SK-N-SH (cell line): ENCODE results near the gene FHL2. TPM values are rescaled to one million over a fixed set of nuclear protein-coding genes. Genes with fewer than 3 reads are reported as not detected.
A peak's percentile ranks its signal among the peaks of the same experiment; 100 is the strongest.

Source experiments
- CTCF ChIA-PET: fragments of 300-600, 350-600 bp; formaldehyde crosslinking; extraction: SDS; loops from one replicate; lab custom pipeline; 2021; lab: Yijun Ruan, JAX
- POLR2A ChIA-PET: fragments of 350-600 bp; sonication (Branson Sonifier 250); formaldehyde crosslinking; extraction: SDS; loops from one replicate; lab custom pipeline; 2020; ENCODE audit warnings: antibody characterized with exemption, inconsistent platforms; lab: Yijun Ruan, JAX
- DNase-seq: peaks from one replicate; pipeline ENCODE4 v3.0.0; 2012
- H2AFZ ChIP-seq: fragments of 200-600 bp; sonication (generic); 2 replicates; pipeline ENCODE4 v1.8.1; 2016; ENCODE audit warnings: antibody characterized with exemption, mild to moderate bottlenecking, low read depth
- H3F3A ChIP-seq: fragments of 200-600 bp; sonication (generic); replicated peaks from 2 replicates; pipeline ENCODE3; 2016; ENCODE audit warnings: antibody characterized with exemption, mild to moderate bottlenecking; ENCODE audit not compliant: insufficient read depth
- H3K27ac ChIP-seq, 2 experiments: fragments of 200-500 bp in 1 of 2; fragments of 200-600 bp in 1 of 2; sonication (Bioruptor generic) in 1 of 2; sonication (generic), shearing (Covaris generic) in 1 of 2; 2 replicates each; pipeline versions ENCODE4 v1.5.1 to v1.6.1; 2014 to 2016; ENCODE audit warnings: low read depth in 2 of 2, inconsistent platforms in 1 of 2, low read length in 1 of 2, mild to moderate bottlenecking in 1 of 2, mixed read lengths in 1 of 2
- H3K27me3 ChIP-seq: fragments of 200-600 bp; sonication (generic), shearing (Covaris generic); 2 replicates; pipeline ENCODE4 v1.6.1; 2016; ENCODE audit warnings: mixed run types; ENCODE audit not compliant: insufficient read depth
- H3K36me3 ChIP-seq, 2 experiments: fragments of 200-500 bp in 1 of 2; fragments of 200-600 bp in 1 of 2; sonication (Bioruptor generic) in 1 of 2; sonication (generic) in 1 of 2; replicated peaks in 1 of 2; 2 replicates each; pipeline versions ENCODE3 to v1.5.1; 2014 to 2016; ENCODE audit warnings: low read length in 1 of 2, mild to moderate bottlenecking in 1 of 2; ENCODE audit not compliant: insufficient read depth in 2 of 2, control insufficient read depth in 1 of 2
- H3K4me1 ChIP-seq, 2 experiments: fragments of 200-500 bp in 1 of 2; fragments of 200-600 bp in 1 of 2; sonication (Bioruptor generic) in 1 of 2; sonication (generic), shearing (Covaris generic) in 1 of 2; 2 replicates each; pipeline versions ENCODE4 v1.5.1 to v1.6.1; 2014 to 2016; ENCODE audit warnings: low read depth in 1 of 2, low read length in 1 of 2, mixed run types in 1 of 2; ENCODE audit not compliant: insufficient read depth in 2 of 2, control insufficient read depth in 1 of 2
- H3K4me2 ChIP-seq: fragments of 200-600 bp; sonication (generic), shearing (Covaris generic); 2 replicates; pipeline ENCODE4 v1.6.1; 2017; ENCODE audit warnings: mixed run types
- H3K4me3 ChIP-seq, 2 experiments: fragments of 200-500 bp in 1 of 2; fragments of 200-600 bp in 1 of 2; sonication (Bioruptor generic) in 1 of 2; sonication (generic), shearing (Covaris generic) in 1 of 2; 2 replicates each; pipeline versions ENCODE4 v1.5.1 to v1.8.1; 2014 to 2016; ENCODE audit warnings: low read depth in 2 of 2, inconsistent platforms in 1 of 2, low read length in 1 of 2, mild to moderate bottlenecking in 1 of 2, mixed read lengths in 1 of 2, moderate library complexity in 1 of 2
- H3K79me2 ChIP-seq: fragments of 200-600 bp; sonication (generic); 2 replicates; pipeline ENCODE4 v1.8.1; 2017; ENCODE audit warnings: mild to moderate bottlenecking; ENCODE audit not compliant: insufficient read depth
- H3K9ac ChIP-seq: fragments of 200-600 bp; sonication (generic); 2 replicates; pipeline ENCODE4 v1.6.1; 2017; ENCODE audit warnings: mixed run types
- H3K9me2 ChIP-seq: fragments of 200-600 bp; sonication (generic); 2 replicates; pipeline ENCODE4 v1.6.1; 2017; ENCODE audit warnings: mixed run types
- H3K9me3 ChIP-seq: fragments of 200-600 bp; sonication (generic); 2 replicates; pipeline ENCODE4 v1.6.1; 2017; ENCODE audit warnings: mixed run types, mild to moderate bottlenecking, moderate library complexity
- H4K20me1 ChIP-seq: fragments of 200-600 bp; sonication (generic); 2 replicates; pipeline ENCODE4 v1.6.1; 2017; ENCODE audit warnings: mild to moderate bottlenecking, mixed run types; ENCODE audit not compliant: insufficient read depth
- CHD2 ChIP-seq: fragments of 150-350 bp; IDR thresholded peaks from 2 replicates; pipeline ENCODE4 v1.6.1; 2018; ENCODE audit warnings: low read length; ENCODE audit not compliant: partially characterized antibody
- ELF1 ChIP-seq: IDR thresholded peaks from 2 replicates; pipeline ENCODE4 v1.4.0; 2012
- EP300 ChIP-seq, 2 experiments: IDR thresholded peaks; 2 replicates each; pipeline versions ENCODE4 v1.4.0 to v1.6.1; 2012; ENCODE audit warnings: borderline replicate concordance in 1 of 2, low read depth in 1 of 2, low read length in 1 of 2
- FOSL2 ChIP-seq: IDR thresholded peaks from 2 replicates; pipeline ENCODE4 v1.4.0; 2012; ENCODE audit warnings: low read depth, mild to moderate bottlenecking, moderate library complexity, borderline replicate concordance
- FOXJ3 ChIP-seq: sonication (generic); formaldehyde crosslinking; IDR thresholded peaks from 2 replicates; pipeline ENCODE4 v1.5.1; 2020; ENCODE audit warnings: mild to moderate bottlenecking, missing genetic modification reagents
- GABPA ChIP-seq: IDR thresholded peaks from 2 replicates; pipeline ENCODE4 v1.4.0; 2012; ENCODE audit warnings: low read depth, mild to moderate bottlenecking
- GATA2 ChIP-seq: sonication (generic); formaldehyde crosslinking; IDR thresholded peaks from 2 replicates; pipeline ENCODE4 v1.5.0; 2020; ENCODE audit warnings: mild to moderate bottlenecking, missing genetic modification reagents
- MAX ChIP-seq: IDR thresholded peaks from 2 replicates; pipeline ENCODE4 v1.4.0; 2012; ENCODE audit warnings: low read depth
- MEF2A ChIP-seq: IDR thresholded peaks from 2 replicates; pipeline ENCODE4 v1.4.0; 2012; ENCODE audit warnings: low read depth, borderline replicate concordance
- NFIC ChIP-seq: IDR thresholded peaks from 2 replicates; pipeline ENCODE4 v1.4.0; 2012; ENCODE audit warnings: borderline replicate concordance
- NRF1 ChIP-seq: IDR thresholded peaks from 2 replicates; pipeline ENCODE4 v1.6.1; 2012; ENCODE audit warnings: low read depth, mild to moderate bottlenecking, low read length
- RAD21 ChIP-seq: IDR thresholded peaks from 2 replicates; pipeline ENCODE4 v1.6.1; 2012; ENCODE audit warnings: mild to moderate bottlenecking, low read length
- RCOR1 ChIP-seq: fragments of 150-350 bp; IDR thresholded peaks from 2 replicates; pipeline ENCODE4 v1.6.1; 2017; ENCODE audit warnings: antibody characterized with exemption, low read length
- RFX5 ChIP-seq: IDR thresholded peaks from 2 replicates; pipeline ENCODE4 v1.6.1; 2012; ENCODE audit warnings: mild to moderate bottlenecking, improper control_type of control experiment, low read length
- TCF12 ChIP-seq: IDR thresholded peaks from 2 replicates; pipeline ENCODE4 v1.4.0; 2012
- YY1 ChIP-seq: IDR thresholded peaks from 2 replicates; pipeline ENCODE4 v1.4.0; 2012; ENCODE audit warnings: low read depth, mild to moderate bottlenecking
- WGBS: methylation state at CpG from one replicate; pipeline ENCODE4 v1.1.6; 2017; ENCODE audit warnings: low lambda C conversion rate; 5-methylcytosine and 5-hydroxymethylcytosine counted together
- polyA plus RNA-seq, 3 experiments: library from polyadenylated mRNA; depleted of rRNA; stranded (reverse); fragments of >200 nt; gene quantifications; 2 replicates each; pipeline ENCODE4 v1.2.3, GENCODE V29; 2012
- TF ChIP-seq, protein P1 (sequence below): IDR thresholded peaks from 2 replicates; pipeline ENCODE4; 2012
- TF ChIP-seq, protein P2 (sequence below): IDR thresholded peaks from 2 replicates; pipeline ENCODE4 v1.4.0; 2012; ENCODE audit warnings: low read depth, borderline replicate concordance
- TF ChIP-seq, protein P3 (sequence below): IDR thresholded peaks from 2 replicates; pipeline ENCODE4 v1.4.0; 2012; ENCODE audit warnings: low read depth, borderline replicate concordance
- TF ChIP-seq, protein P4 (sequence below): fragments of 150-350 bp; IDR thresholded peaks from 2 replicates; pipeline ENCODE4 v1.6.1; 2016; ENCODE audit warnings: mild to moderate bottlenecking, low read depth, low read length

FHL2 gene
- polyA plus RNA-seq, 1 of the 3 experiments (the other 2 are of a cell fraction), result 31.7 TPM

GRCh38 chr2:105407946-105408743 lies 9.3 kb upstream of the FHL2 start:
- Histone ChIP-seq H3K9ac (no peak overlapping the region), H3K9me3 (no peaks in the 10 kb centered on the region), H3K4me3 (no peak overlapping the region), H3F3A (peaks cover 35% of the 10 kb centered on the region), H4K20me1 (no peaks in the 10 kb centered on the region), H3K79me2 (no peaks in the 10 kb centered on the region), H3K27me3 (no peaks in the 10 kb centered on the region), H3K9me2 (no peaks in the 10 kb centered on the region), H3K36me3 (no peaks in the 10 kb centered on the region), H2AFZ (no peak overlapping the region), H3K27ac (no peak overlapping the region), H3K4me2 (no peak overlapping the region), H3K4me1 (peaks cover 4 to 26% of the 10 kb centered on the region in 2 experiments; a peak in 3 of 4 replicates)
- POLR2A ChIA-PET, result no interaction called here
- 89% methylated on average over 7 of the region's 7 CpGs for WGBS
- CTCF ChIA-PET, result interaction anchor here (0.8 to 1.7 kb wide), 4 partner anchors 9 to 113 kb away, joined by 3 to 5 read pairs (median 4); partner anchors contain the start of gene FHL2
- DNase-seq, result no peak
- no peak for TF ChIP-seq RFX5
- TF ChIP-seq RAD21, result no peak
- TF ChIP-seq EP300 (IDR thresholded peaks at IDR 0.05; ENCODE audit: borderline replicate concordance in 1 of 2, low read depth in 1 of 2, low read length in 1 of 2), result no peak
- TF ChIP-seq, protein P1, sequence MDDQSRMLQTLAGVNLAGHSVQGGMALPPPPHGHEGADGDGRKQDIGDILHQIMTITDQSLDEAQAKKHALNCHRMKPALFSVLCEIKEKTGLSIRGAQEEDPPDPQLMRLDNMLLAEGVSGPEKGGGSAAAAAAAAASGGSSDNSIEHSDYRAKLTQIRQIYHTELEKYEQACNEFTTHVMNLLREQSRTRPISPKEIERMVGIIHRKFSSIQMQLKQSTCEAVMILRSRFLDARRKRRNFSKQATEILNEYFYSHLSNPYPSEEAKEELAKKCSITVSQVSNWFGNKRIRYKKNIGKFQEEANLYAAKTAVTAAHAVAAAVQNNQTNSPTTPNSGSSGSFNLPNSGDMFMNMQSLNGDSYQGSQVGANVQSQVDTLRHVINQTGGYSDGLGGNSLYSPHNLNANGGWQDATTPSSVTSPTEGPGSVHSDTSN, result no peak
- no peak for TF ChIP-seq GATA2 (CRISPR knock-in tag)
- TF ChIP-seq, protein P2, sequence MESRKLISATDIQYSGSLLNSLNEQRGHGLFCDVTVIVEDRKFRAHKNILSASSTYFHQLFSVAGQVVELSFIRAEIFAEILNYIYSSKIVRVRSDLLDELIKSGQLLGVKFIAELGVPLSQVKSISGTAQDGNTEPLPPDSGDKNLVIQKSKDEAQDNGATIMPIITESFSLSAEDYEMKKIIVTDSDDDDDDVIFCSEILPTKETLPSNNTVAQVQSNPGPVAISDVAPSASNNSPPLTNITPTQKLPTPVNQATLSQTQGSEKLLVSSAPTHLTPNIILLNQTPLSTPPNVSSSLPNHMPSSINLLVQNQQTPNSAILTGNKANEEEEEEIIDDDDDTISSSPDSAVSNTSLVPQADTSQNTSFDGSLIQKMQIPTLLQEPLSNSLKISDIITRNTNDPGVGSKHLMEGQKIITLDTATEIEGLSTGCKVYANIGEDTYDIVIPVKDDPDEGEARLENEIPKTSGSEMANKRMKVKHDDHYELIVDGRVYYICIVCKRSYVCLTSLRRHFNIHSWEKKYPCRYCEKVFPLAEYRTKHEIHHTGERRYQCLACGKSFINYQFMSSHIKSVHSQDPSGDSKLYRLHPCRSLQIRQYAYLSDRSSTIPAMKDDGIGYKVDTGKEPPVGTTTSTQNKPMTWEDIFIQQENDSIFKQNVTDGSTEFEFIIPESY, result no peak
- TF ChIP-seq, protein P3, sequence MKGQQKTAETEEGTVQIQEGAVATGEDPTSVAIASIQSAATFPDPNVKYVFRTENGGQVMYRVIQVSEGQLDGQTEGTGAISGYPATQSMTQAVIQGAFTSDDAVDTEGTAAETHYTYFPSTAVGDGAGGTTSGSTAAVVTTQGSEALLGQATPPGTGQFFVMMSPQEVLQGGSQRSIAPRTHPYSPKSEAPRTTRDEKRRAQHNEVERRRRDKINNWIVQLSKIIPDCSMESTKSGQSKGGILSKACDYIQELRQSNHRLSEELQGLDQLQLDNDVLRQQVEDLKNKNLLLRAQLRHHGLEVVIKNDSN, result no peak

GRCh38 chr2:105406221-105406620 lies 7.4 kb upstream of the FHL2 start:
- ChIA-PET POLR2A (no interaction called here), CTCF (interaction anchor here (0.6 to 1.0 kb wide), 2 partner anchors 8 to 32 kb away, joined by 3 to 4 read pairs; no protein-coding TSS in a partner anchor)
- Histone ChIP-seq H3K27me3 (no peaks in the 10 kb centered on the region), H2AFZ (no peak overlapping the region), H3K9me2 (no peaks in the 10 kb centered on the region), H4K20me1 (no peaks in the 10 kb centered on the region), H3K27ac (peak overlapping the region in 1 of 2 experiments; percentile 73; a peak in 2 of 4 replicates), H3K9ac (peak overlapping the region; percentile 29; the same call in 1 of the 2 replicates), H3F3A (peaks cover 34% of the 10 kb centered on the region), H3K4me3 (no peak overlapping the region), H3K4me1 (peaks cover 4 to 26% of the 10 kb centered on the region in 2 experiments; a peak in 3 of 4 replicates), H3K9me3 (no peaks in the 10 kb centered on the region), H3K4me2 (0 out of 2 replicates have a peak overlapping the region, but pooled peaks have one; percentile 1), H3K36me3 (no peaks in the 10 kb centered on the region), H3K79me2 (no peaks in the 10 kb centered on the region)
- TF ChIP-seq NFIC (peak; percentile 22; the same call in 1 of the 2 replicates), EP300 (IDR thresholded peaks at IDR 0.05; ENCODE audit: borderline replicate concordance in 1 of 2, low read depth in 1 of 2, low read length in 1 of 2) (peak; percentile 15 to 78; a peak in 1 of 4 replicates), FOSL2 (peak; percentile 66; the same call in 1 of the 2 replicates), MAX (peak; percentile 87), YY1 (peak; percentile 69; the same call in 1 of the 2 replicates), FOXJ3 (CRISPR knock-in tag) (no peak), NRF1 (no peak), GATA2 (CRISPR knock-in tag) (peak; percentile 61), TCF12 (peak; percentile 45), RCOR1 (peak; percentile 82), CHD2 (peak; percentile 15), GABPA (no peak), ELF1 (no peak), MEF2A (peak; percentile 54; the same call in 1 of the 2 replicates)
- TF ChIP-seq, protein P4, sequence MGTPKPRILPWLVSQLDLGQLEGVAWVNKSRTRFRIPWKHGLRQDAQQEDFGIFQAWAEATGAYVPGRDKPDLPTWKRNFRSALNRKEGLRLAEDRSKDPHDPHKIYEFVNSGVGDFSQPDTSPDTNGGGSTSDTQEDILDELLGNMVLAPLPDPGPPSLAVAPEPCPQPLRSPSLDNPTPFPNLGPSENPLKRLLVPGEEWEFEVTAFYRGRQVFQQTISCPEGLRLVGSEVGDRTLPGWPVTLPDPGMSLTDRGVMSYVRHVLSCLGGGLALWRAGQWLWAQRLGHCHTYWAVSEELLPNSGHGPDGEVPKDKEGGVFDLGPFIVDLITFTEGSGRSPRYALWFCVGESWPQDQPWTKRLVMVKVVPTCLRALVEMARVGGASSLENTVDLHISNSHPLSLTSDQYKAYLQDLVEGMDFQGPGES, result no peak
- WGBS, result 33% methylated on average over 5 of the region's 5 CpGs
- DNase-seq, result peak; percentile 67
